ENCODE measurements around the gene DAB1. TPM values are rescaled to one million over a fixed set of nuclear protein-coding genes. Genes with fewer than 3 reads are reported as not detected.

The DAB1 gene
- total RNA-seq, 4 donors from 2014 or later = 0.22 TPM; not detected in 3

DNA sequence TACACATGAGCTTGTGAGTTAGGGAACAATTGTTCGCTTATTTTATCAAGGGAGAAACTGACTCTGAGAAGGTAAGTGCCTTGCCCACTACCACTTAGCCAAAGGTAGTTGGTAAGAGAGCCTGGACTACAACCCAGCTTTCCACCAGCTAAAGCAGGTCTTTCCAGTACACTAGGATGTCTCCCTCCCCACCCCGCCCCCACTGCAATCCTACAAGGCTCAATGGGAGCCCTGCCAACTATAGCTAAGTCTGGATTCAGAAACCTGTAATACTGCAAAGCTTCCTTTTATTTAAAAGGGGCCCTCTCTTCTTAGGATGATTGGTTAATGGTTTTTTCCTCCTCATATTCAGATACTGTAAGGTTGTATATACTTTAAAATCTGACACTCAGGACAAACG, 356.0 kb downstream of the DAB1 start:
- no peaks in the 10 kb centered on the region for H3K27me3 ChIP-seq
- in situ Hi-C loops (cut with MboI; ENCODE audit: low sequenced_read_pairs in 4 of 4) (loop anchor here in 2 of 4 donors (25.0 kb wide), 1 partner anchor 231 kb away; no protein-coding TSS in a partner anchor), intact Hi-C loops (cut with DNase I; ENCODE audit: low total_unique reads) (no loop called here)
- no peaks in the 10 kb centered on the region for H3K36me3 ChIP-seq
- no peaks in the 10 kb centered on the region for H3K9me3 ChIP-seq
- H3K4me3 ChIP-seq = no peak overlapping the region
- no peak for TF ChIP-seq POLR2A (IDR thresholded peaks at IDR 0.05)
- TF ChIP-seq, protein P1, sequence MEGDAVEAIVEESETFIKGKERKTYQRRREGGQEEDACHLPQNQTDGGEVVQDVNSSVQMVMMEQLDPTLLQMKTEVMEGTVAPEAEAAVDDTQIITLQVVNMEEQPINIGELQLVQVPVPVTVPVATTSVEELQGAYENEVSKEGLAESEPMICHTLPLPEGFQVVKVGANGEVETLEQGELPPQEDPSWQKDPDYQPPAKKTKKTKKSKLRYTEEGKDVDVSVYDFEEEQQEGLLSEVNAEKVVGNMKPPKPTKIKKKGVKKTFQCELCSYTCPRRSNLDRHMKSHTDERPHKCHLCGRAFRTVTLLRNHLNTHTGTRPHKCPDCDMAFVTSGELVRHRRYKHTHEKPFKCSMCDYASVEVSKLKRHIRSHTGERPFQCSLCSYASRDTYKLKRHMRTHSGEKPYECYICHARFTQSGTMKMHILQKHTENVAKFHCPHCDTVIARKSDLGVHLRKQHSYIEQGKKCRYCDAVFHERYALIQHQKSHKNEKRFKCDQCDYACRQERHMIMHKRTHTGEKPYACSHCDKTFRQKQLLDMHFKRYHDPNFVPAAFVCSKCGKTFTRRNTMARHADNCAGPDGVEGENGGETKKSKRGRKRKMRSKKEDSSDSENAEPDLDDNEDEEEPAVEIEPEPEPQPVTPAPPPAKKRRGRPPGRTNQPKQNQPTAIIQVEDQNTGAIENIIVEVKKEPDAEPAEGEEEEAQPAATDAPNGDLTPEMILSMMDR (IDR thresholded peaks at IDR 0.05 in 4 of 5, conservative IDR thresholded peaks at IDR 0.05 in 1 of 5) = no peak
- H3K4me1 ChIP-seq = no peaks in the 10 kb centered on the region
- DNase-seq (no peak), ATAC-seq (no peak)
- H3K27ac ChIP-seq = no peak overlapping the region

DNA sequence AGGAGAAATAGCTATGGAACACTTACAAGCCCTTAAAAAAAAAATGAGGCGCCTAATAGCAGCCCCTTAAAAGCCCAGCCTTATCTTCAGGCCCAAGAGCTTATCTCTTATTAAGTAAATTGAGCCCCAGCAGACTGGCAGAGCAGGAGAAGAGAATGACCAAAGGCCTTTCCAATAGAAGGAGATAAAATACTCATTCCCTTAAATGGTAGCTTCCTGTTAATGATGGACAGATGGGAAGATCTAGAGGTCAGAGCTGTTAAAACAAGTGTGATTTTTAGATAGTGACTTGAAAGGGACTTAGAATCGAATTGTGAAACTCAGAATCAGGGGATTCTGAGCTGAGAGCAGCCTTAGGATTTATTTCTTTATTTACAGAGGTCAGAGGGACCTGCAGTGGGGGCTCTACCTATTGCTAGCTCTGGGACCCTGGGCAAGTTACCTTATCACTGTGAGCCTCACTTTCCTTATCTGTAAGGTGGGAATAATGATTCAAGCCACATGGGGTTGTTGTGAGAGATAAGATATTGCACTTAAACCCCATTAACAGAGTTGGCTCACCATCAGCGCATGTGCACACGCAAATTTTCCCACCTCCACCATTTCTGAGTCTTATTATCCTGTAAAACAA, 356.8 kb downstream of the DAB1 start:
- DNase-seq (no peak), ATAC-seq (no peak)
- Histone ChIP-seq H3K27ac (no peak overlapping the region), H3K4me3 (no peak overlapping the region), H3K9me3 (no peaks in the 10 kb centered on the region), H3K36me3 (no peaks in the 10 kb centered on the region), H3K27me3 (no peaks in the 10 kb centered on the region), H3K4me1 (no peaks in the 10 kb centered on the region)
- in situ Hi-C loops (cut with MboI; ENCODE audit: low sequenced_read_pairs in 4 of 4) = loop anchor here in 2 of 4 donors (25.0 kb wide), 1 partner anchor 230 kb away; no protein-coding TSS in a partner anchor
- TF ChIP-seq, protein P1 (IDR thresholded peaks at IDR 0.05 in 4 of 5, conservative IDR thresholded peaks at IDR 0.05 in 1 of 5) = no peak
- no peak for TF ChIP-seq POLR2A (IDR thresholded peaks at IDR 0.05)
- intact Hi-C loops (cut with DNase I; ENCODE audit: low total_unique reads) = no loop called here

GRCh38 chr1:57065442-57065841, 358.4 kb downstream of the DAB1 start:
- intact Hi-C loops (cut with DNase I; ENCODE audit: low total_unique reads) = no loop called here
- no peak overlapping the region for H3K27ac ChIP-seq
- TF ChIP-seq, protein P1 (IDR thresholded peaks at IDR 0.05 in 4 of 5, conservative IDR thresholded peaks at IDR 0.05 in 1 of 5) = no peak
- TF ChIP-seq POLR2A (IDR thresholded peaks at IDR 0.05) = no peak
- no peaks in the 10 kb centered on the region for H3K36me3 ChIP-seq
- no peak overlapping the region for H3K4me3 ChIP-seq
- in situ Hi-C loops (cut with MboI; ENCODE audit: low sequenced_read_pairs in 4 of 4) = loop anchor here in 2 of 4 donors (25.0 kb wide), 1 partner anchor 228 kb away; no protein-coding TSS in a partner anchor
- DNase-seq (no peak), ATAC-seq (no peak)
- H3K27me3 ChIP-seq = no peaks in the 10 kb centered on the region
- peaks cover 3 to 7% of the 10 kb centered on the region in 2 donors for H3K4me1 ChIP-seq
- no peaks in the 10 kb centered on the region for H3K9me3 ChIP-seq

- H3K9me3 ChIP-seq = no peaks in the 10 kb centered on the region
- H3K27me3 ChIP-seq = no peaks in the 10 kb centered on the region
- ATAC-seq (no peak), DNase-seq (no peak)
- H3K36me3 ChIP-seq = no peaks in the 10 kb centered on the region
- intact Hi-C loops (cut with DNase I; ENCODE audit: low total_unique reads) = no loop called here
- H3K4me1 ChIP-seq = peaks cover 7 to 15% of the 10 kb centered on the region in 2 donors
- in situ Hi-C loops (cut with MboI; ENCODE audit: low sequenced_read_pairs in 4 of 4) = loop anchor here in 3 of 4 donors (5.0 to 25.0 kb wide), 2 partner anchors 227 to 232 kb away; no protein-coding TSS in a partner anchor
- TF ChIP-seq, protein P1 (IDR thresholded peaks at IDR 0.05 in 4 of 5, conservative IDR thresholded peaks at IDR 0.05 in 1 of 5) = no peak
- H3K27ac ChIP-seq = no peak overlapping the region
- no peak overlapping the region for H3K4me3 ChIP-seq
These were observed 359.3 kb downstream of the DAB1 start for GRCh38 chr1:57064379-57065140.
